Measurements from ENCODE around the gene ACTL6B.

The ACTL6B gene

DNA sequence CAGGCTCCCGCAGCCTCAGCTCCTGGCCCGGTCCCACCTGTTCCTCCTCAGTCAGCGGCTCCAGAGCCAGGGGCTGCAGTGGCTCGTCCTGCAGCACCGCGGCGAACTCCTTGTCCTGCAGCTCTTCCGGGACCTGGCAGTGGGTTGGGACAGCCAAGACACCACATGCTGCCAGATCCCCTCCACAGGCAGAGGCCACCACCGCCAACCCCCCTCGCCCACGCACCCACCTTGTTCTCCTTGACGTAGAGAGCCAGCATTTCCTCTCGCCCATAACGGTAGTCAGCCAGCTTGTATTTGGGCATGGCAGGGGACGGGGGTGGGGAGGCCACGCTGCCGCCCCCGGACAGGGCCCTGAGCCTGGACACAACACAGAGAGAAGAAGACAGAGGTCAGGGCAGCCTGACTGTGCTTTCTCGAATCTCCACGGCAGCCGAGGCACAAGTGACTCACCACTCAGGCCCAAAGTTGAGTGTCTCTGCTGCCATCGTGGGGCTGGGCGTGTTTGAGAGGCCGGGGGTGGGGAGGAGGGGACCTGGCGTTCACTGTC is 31.6 kb upstream of the ACTL6B start:
- no peak overlapping the region for H3K27ac Mint-ChIP-seq
- TF ChIP-seq, protein P1, sequence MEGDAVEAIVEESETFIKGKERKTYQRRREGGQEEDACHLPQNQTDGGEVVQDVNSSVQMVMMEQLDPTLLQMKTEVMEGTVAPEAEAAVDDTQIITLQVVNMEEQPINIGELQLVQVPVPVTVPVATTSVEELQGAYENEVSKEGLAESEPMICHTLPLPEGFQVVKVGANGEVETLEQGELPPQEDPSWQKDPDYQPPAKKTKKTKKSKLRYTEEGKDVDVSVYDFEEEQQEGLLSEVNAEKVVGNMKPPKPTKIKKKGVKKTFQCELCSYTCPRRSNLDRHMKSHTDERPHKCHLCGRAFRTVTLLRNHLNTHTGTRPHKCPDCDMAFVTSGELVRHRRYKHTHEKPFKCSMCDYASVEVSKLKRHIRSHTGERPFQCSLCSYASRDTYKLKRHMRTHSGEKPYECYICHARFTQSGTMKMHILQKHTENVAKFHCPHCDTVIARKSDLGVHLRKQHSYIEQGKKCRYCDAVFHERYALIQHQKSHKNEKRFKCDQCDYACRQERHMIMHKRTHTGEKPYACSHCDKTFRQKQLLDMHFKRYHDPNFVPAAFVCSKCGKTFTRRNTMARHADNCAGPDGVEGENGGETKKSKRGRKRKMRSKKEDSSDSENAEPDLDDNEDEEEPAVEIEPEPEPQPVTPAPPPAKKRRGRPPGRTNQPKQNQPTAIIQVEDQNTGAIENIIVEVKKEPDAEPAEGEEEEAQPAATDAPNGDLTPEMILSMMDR (IDR thresholded peaks at IDR 0.05; ENCODE audit: unreplicated experiment in 3 of 3): no peak

GRCh38 chr7:100687261-100687660 is 31.0 kb upstream of the ACTL6B start:
- Mint-ChIP-seq H3K4me1 (peaks cover 23% of the 10 kb centered on the region), H3K27ac (no peak overlapping the region), H3K4me3 (no peak overlapping the region), H3K27me3 (ENCODE audit: low read depth) (no peaks in the 10 kb centered on the region), H3K9me3 (no peaks in the 10 kb centered on the region), H3K36me3 (ENCODE audit: low read depth) (peaks cover 32% of the 10 kb centered on the region)
- TF ChIP-seq, protein P1 (IDR thresholded peaks at IDR 0.05; ENCODE audit: unreplicated experiment in 3 of 3): no peak

More for the DNA sequence above, 31.6 kb upstream of the ACTL6B start:
- Mint-ChIP-seq H3K36me3 (ENCODE audit: low read depth) (peaks cover 32% of the 10 kb centered on the region), H3K27me3 (ENCODE audit: low read depth) (no peaks in the 10 kb centered on the region), H3K9me3 (no peaks in the 10 kb centered on the region), H3K4me3 (no peak overlapping the region), H3K4me1 (peaks cover 29% of the 10 kb centered on the region)

DNA sequence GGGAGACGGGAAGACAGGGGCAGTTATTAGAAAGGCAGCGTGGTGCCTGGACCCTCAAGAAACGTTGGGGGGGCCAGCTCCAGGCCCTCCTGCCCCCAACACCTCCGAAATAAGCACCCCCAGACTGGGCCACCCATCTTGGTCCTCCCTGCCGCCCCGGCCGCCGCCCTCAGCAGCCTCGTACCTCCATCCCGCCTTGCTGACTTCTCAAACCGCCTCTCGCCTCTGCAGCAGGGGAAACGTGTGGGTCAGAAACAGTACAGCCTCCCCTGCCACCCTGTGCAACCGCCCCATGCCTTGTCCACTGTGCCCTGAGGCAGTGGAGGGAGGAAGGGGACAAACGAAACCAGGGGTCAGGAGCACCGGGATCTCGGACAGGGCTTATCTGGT is 30.6 kb upstream of the ACTL6B start:
- Mint-ChIP-seq H3K27me3 (ENCODE audit: low read depth) (no peaks in the 10 kb centered on the region), H3K4me3 (no peak overlapping the region), H3K4me1 (peaks cover 19% of the 10 kb centered on the region), H3K9me3 (no peaks in the 10 kb centered on the region), H3K27ac (no peak overlapping the region), H3K36me3 (ENCODE audit: low read depth) (peaks cover 32% of the 10 kb centered on the region)
- TF ChIP-seq, protein P1 (IDR thresholded peaks at IDR 0.05; ENCODE audit: unreplicated experiment in 3 of 3): no peak

- TF ChIP-seq, protein P1 (IDR thresholded peaks at IDR 0.05; ENCODE audit: unreplicated experiment in 3 of 3): no peak
- H3K4me3 Mint-ChIP-seq: no peak overlapping the region
- H3K27me3 Mint-ChIP-seq (ENCODE audit: low read depth): no peaks in the 10 kb centered on the region
- H3K27ac Mint-ChIP-seq: no peak overlapping the region
- peaks cover 35% of the 10 kb centered on the region for H3K36me3 Mint-ChIP-seq (ENCODE audit: low read depth)
- H3K9me3 Mint-ChIP-seq: no peaks in the 10 kb centered on the region
- peaks cover 14% of the 10 kb centered on the region for H3K4me1 Mint-ChIP-seq
These were observed 30.1 kb upstream of the ACTL6B start for GRCh38 chr7:100686201-100686821.

DNA sequence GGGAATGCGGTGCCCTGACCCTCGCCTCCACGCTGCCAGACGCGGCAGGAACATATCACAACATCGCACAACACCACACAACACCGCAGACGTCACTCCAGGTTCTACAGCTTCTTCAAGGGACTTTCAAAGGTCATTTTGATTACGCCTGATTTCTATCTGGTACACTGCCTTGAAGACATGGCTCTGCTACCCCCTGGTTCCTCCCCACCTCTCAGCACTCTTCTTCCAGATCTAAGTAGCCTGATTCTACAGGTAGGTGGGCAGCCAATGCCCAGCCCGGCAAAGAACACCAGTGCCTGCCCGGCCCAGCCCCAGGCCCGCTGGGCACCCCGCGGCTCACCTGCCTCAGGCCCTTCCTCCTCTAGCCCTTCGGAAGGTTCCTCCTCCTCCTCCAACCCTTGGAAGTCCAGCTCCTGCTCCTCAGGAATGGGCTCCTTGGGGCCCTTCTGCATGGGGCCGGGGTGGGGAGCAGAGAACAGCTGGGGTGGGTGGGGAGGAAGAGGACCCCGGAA is 29.4 kb upstream of the ACTL6B start:
- H3K36me3 Mint-ChIP-seq (ENCODE audit: low read depth): peaks cover 35% of the 10 kb centered on the region
- H3K4me3 Mint-ChIP-seq: no peak overlapping the region
- H3K4me1 Mint-ChIP-seq: peaks cover 14% of the 10 kb centered on the region
- no peaks in the 10 kb centered on the region for H3K9me3 Mint-ChIP-seq
- H3K27ac Mint-ChIP-seq: no peak overlapping the region
- H3K27me3 Mint-ChIP-seq (ENCODE audit: low read depth): no peaks in the 10 kb centered on the region
- TF ChIP-seq, protein P1 (IDR thresholded peaks at IDR 0.05; ENCODE audit: unreplicated experiment in 3 of 3): no peak

Data from nephron (organoid).